Colonic mucosa (tissue), 4 donors: Measurements from ENCODE around the gene MPPED1. TPM values are rescaled to one million over a fixed set of nuclear protein-coding genes. Genes with fewer than 3 reads are reported as not detected.

ENCODE experiments used
- DNase-seq: peaks from one replicate; pipeline ENCODE4 v3.0.0-alpha.2; 2020
- H3K27ac ChIP-seq: fragments of 200-600 bp; one replicate; pipeline ENCODE4 v1.8.0; 2021
- H3K27me3 ChIP-seq: fragments of 200-600 bp; one replicate; pipeline ENCODE4 v1.8.0; 2021
- H3K36me3 ChIP-seq: fragments of 200-600 bp; one replicate; pipeline ENCODE4 v1.8.0; 2021
- H3K4me1 ChIP-seq: fragments of 200-600 bp; one replicate; pipeline ENCODE4 v1.8.0; 2021; ENCODE audit warnings: mild to moderate bottlenecking
- H3K4me3 ChIP-seq: fragments of 200-600 bp; one replicate; pipeline ENCODE4 v1.8.0; 2021
- H3K9ac ChIP-seq, 2 donors: one replicate each; pipeline ENCODE4 v1.7.0; 2013; ENCODE audit warnings: control low read depth in 2 of 2, low read depth in 2 of 2, low read length in 2 of 2
- H3K9me3 ChIP-seq: fragments of 200-600 bp; one replicate; pipeline ENCODE4 v1.8.0; 2021
- intact Hi-C: fragments of 100-400 bp; cut with DNase I; formaldehyde crosslinking; loops from one replicate; pipeline ENCODE4 v1.14.1; 2022
- total RNA-seq, 2 donors: library from RNA; stranded (reverse); fragmentation: NEBNext Ultra II Directional in 1 of 2; extraction: Animal tissue kit (Norgen Biotek cat#: 25700) in 1 of 2; gene quantifications; one replicate each; pipeline ENCODE4 v1.2.1, GENCODE V29; 2021
- TF ChIP-seq, protein P1 (sequence below): fragments of 200-600 bp; IDR thresholded peaks from one replicate; pipeline ENCODE4 v1.8.0; 2022; ENCODE audit warnings: antibody characterized with exemption, mild to moderate bottlenecking
- donor health status: healthy.
- donor health status: DM: no; HTN: no; CAD: no.
- donor health status: DM: no; HTN: no; CAD: no.

Gene MPPED1
- total RNA-seq, 2 donors from 2014 or later, result 0.05 TPM; not detected in 1

DNA sequence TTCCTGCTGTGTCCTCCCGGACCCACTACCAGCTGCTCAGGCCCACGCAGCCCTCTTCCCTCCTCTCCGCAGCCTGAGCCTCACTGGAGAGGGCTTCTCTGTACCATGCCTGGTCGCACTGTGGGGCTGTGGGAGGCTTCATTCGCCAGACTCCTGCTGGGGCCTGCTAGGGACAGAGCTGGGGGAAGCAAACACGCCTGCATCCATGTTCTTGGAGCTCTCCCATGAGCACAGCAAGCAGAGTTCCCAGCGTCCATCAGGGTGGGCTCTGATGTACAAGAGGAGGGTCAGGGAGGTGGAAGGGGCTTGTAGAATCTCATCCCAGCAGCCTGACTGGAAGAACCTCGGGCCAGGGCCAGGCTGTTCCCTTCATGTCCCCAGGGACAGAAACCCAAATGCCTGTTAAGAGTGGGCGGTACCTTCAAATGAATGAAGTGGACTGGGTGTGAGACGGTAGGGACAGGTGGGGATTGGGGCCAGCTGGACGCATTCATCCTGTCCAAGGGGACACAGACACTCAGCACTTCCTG, 59.9 kb downstream of the MPPED1 start:
- Histone ChIP-seq H3K27ac (no peak overlapping the region), H3K9ac (no peak overlapping the region), H3K4me3 (no peak overlapping the region), H3K4me1 (no peaks in the 10 kb centered on the region), H3K9me3 (no peaks in the 10 kb centered on the region), H3K27me3 (no peaks in the 10 kb centered on the region), H3K36me3 (no peaks in the 10 kb centered on the region)
- TF ChIP-seq, protein P1, sequence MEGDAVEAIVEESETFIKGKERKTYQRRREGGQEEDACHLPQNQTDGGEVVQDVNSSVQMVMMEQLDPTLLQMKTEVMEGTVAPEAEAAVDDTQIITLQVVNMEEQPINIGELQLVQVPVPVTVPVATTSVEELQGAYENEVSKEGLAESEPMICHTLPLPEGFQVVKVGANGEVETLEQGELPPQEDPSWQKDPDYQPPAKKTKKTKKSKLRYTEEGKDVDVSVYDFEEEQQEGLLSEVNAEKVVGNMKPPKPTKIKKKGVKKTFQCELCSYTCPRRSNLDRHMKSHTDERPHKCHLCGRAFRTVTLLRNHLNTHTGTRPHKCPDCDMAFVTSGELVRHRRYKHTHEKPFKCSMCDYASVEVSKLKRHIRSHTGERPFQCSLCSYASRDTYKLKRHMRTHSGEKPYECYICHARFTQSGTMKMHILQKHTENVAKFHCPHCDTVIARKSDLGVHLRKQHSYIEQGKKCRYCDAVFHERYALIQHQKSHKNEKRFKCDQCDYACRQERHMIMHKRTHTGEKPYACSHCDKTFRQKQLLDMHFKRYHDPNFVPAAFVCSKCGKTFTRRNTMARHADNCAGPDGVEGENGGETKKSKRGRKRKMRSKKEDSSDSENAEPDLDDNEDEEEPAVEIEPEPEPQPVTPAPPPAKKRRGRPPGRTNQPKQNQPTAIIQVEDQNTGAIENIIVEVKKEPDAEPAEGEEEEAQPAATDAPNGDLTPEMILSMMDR, result no peak
- intact Hi-C loops, result no loop called here
- no peak for DNase-seq

DNA sequence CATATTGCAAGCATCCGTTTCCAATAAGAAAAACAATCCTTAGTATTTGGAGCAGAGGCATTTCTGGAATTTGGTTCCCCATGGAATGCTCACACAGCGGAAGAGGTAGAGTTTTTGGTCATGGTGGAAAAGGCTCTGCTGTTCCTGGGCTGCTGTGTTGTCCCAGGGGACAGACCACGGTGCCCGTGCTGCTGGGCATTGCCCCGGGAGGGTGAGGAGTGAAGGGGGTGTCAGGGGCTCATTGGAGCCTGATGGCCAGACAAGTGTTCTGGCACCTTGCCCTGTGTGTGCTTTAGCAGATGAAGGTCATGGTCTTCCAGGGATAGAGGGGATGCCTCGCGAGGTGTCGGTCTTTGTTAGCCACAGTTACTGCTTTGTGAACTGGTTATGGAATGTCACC, 61.2 kb downstream of the MPPED1 start:
- no peak overlapping the region for H3K4me3 ChIP-seq
- H3K4me1 ChIP-seq, result no peaks in the 10 kb centered on the region
- H3K27me3 ChIP-seq, result no peaks in the 10 kb centered on the region
- intact Hi-C loops, result no loop called here
- TF ChIP-seq, protein P1, result no peak
- DNase-seq, result no peak
- no peak overlapping the region for H3K27ac ChIP-seq
- H3K36me3 ChIP-seq, result no peaks in the 10 kb centered on the region
- no peaks in the 10 kb centered on the region for H3K9me3 ChIP-seq
- H3K9ac ChIP-seq, result no peak overlapping the region

DNA sequence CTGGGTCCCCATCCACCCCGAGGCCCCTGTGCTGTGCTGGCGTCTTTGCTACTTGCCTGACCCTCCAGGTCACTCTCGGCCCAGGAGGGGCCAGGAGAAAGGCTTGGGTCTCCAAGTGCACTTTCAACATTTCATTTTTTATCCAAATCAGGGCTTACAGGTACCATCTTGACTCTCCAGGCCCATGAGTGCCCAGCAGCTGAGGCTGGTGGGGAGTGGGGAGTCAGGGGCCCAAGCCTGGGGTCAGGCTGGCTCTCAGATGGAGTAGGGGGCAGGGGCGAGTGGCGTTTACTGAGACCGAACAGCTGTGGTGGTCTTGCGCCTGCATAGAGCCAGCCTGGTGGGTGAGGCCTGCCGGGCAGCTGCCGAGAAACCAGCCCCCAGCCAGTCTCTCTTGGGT, 61.6 kb downstream of the MPPED1 start:
- TF ChIP-seq, protein P1, result no peak
- H3K9me3 ChIP-seq, result no peaks in the 10 kb centered on the region
- H3K27me3 ChIP-seq, result no peaks in the 10 kb centered on the region
- H3K36me3 ChIP-seq, result no peaks in the 10 kb centered on the region
- H3K9ac ChIP-seq, result no peak overlapping the region
- intact Hi-C loops, result no loop called here
- no peaks in the 10 kb centered on the region for H3K4me1 ChIP-seq
- no peak for DNase-seq
- H3K4me3 ChIP-seq, result no peak overlapping the region
- H3K27ac ChIP-seq, result no peak overlapping the region

DNA sequence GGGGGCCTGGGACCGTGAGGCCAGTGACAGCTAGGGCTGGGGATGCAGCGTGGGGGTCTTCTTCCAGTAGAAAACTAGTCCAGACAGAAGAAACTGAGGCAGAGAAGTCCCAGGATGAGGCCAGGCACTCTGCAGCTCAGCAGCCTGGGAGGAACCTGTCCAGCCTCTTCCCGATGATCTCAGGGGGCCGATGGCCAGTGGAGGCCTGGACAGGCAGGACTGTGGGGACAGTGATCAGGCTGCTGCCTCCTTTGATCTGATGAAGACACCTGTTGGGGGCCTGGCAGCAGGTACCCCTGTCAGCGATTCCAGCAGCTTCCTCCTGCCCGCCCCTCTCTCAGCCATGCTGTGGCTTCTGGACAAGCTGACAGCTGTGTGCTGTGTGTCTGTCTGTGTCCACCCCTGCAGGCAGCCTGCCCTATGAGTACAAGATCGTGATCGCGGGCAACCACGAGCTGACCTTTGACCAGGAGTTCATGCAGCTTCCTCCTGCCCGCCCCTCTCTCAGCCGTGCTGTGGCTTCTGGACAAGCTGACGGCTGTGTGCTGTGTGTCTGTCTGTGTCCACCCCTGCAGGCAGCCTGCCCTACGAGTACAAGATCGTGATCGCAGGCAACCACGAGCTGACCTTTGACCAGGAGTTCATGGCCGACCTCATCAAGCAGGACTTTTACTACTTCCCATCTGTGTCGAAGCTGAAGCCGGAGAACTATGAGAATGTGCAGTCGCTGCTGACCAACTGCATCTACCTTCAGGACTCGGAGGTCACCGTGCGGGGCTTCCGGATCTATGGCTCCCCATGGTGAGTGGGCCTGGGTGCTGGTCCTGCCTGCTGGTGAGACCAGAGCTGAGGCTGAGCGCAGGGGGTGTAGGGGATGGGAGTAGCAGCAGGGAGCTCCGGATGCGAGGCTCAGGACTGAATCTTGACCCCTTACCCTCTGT, 62.6 kb downstream of the MPPED1 start:
- H3K27me3 ChIP-seq, result no peaks in the 10 kb centered on the region
- TF ChIP-seq, protein P1, result no peak
- no peak overlapping the region for H3K27ac ChIP-seq
- DNase-seq, result no peak
- no peaks in the 10 kb centered on the region for H3K36me3 ChIP-seq
- H3K9ac ChIP-seq, result no peak overlapping the region
- H3K4me1 ChIP-seq, result no peaks in the 10 kb centered on the region
- H3K9me3 ChIP-seq, result no peaks in the 10 kb centered on the region
- intact Hi-C loops, result no loop called here
- no peak overlapping the region for H3K4me3 ChIP-seq

DNA sequence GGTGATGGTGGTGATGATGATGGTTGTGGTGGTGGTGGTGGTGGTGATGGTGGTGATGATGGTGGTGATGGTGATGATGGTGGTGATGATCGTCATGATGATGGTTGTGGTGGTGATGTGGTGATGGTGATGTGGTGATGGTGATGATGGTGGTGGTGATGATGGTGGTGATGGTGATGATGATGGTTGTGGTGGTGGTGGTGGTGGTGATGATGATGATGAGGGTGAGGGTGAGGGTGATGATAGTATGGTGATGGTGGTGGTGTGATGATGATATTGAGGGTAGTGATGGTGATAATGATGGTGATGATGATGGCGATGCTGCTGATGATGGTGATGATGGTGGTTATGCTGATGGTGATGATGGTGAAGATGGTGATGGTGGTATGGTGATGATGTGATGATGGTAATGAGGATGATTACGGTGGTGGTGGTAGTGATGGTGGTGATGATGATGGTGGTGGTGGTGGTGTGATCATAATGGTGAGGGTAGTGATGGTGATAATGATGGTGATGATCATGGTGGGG, 63.8 kb downstream of the MPPED1 start:
- Histone ChIP-seq H3K9me3 (no peaks in the 10 kb centered on the region), H3K27ac (no peak overlapping the region), H3K4me1 (no peaks in the 10 kb centered on the region), H3K4me3 (no peak overlapping the region), H3K36me3 (no peaks in the 10 kb centered on the region), H3K9ac (no peak overlapping the region), H3K27me3 (no peaks in the 10 kb centered on the region)
- intact Hi-C loops, result no loop called here
- no peak for DNase-seq
- TF ChIP-seq, protein P1, result no peak
